ENCODE measurements around the gene CTDNEP1.

GRCh38 chr17:7293159-7293558, 41.6 kb upstream of the CTDNEP1 start:
- TF ChIP-seq, protein P1, sequence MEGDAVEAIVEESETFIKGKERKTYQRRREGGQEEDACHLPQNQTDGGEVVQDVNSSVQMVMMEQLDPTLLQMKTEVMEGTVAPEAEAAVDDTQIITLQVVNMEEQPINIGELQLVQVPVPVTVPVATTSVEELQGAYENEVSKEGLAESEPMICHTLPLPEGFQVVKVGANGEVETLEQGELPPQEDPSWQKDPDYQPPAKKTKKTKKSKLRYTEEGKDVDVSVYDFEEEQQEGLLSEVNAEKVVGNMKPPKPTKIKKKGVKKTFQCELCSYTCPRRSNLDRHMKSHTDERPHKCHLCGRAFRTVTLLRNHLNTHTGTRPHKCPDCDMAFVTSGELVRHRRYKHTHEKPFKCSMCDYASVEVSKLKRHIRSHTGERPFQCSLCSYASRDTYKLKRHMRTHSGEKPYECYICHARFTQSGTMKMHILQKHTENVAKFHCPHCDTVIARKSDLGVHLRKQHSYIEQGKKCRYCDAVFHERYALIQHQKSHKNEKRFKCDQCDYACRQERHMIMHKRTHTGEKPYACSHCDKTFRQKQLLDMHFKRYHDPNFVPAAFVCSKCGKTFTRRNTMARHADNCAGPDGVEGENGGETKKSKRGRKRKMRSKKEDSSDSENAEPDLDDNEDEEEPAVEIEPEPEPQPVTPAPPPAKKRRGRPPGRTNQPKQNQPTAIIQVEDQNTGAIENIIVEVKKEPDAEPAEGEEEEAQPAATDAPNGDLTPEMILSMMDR (IDR thresholded peaks at IDR 0.05) = no peak
- TF ChIP-seq POLR2A (IDR thresholded peaks at IDR 0.05) = no peak

Measured in ovary (tissue), 3 donors.